ENCODE data around the gene TCF25.

The TCF25 gene

GRCh38 chr16:89949121-89949742 is 75.8 kb downstream of the TCF25 start:
- DNase-seq, result no peak

DNA sequence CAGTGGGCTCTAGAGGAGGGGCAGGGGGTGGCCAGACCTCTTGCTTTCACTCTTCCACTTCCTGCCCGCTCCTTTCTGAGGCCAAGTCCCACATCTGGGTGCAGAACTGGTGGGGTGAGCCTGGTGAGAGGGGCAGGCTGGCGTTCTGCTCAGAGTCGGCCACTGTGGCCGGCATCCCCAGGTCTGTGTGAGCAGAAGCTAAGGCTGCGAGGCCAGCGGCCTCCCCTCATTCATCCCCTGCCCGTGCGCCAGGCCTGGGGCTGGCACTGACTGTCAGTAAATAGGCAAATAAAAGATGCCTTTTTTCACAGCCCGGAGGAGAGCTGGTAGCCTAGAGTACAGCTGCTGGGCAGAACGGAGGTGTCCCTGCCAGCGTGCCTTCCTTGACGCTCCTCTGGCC is 76.4 kb downstream of the TCF25 start:
- no peak for DNase-seq

DNA sequence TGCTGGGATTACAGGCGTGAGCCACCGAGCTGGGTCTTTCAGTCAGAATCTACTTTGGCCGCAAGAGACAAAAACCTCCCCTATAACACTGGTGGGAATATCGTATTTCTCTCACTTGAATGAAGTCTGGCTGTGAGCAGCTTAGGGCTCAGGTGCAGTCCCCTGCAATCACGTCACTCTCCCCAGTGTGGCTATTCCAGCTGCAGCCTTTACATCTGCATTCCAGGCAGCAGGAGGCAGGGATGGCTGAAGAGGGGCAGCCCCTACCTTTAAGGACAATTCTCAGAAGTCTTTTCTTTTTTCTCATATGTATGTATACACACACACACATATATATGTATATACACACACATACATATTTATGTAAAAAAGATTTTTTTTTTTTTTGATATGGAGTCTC is 78.1 kb downstream of the TCF25 start:
- DNase-seq, result no peak

DNA sequence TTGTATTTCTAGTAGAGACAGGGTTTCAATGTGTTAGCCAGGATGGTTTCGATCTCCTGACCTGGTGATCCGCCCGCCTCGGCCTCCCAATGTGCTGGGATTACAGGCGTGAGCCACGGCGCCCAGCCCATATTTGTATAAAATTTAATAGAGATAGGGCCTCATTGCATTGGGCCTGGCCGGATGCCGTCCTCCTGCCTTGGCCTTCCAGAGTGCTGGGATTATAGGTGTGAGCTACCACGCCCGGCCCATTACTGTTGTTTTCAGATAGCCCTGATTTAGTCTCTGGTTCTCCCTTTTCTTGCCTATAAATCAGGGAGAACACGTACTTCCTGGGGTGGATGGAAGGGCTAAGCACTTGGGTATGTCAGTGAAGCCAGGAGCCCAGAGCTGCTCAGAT is 78.7 kb downstream of the TCF25 start:
- DNase-seq, result no peak

GRCh38 chr16:89952551-89952950 is 79.2 kb downstream of the TCF25 start:
- DNase-seq, result no peak

DNA sequence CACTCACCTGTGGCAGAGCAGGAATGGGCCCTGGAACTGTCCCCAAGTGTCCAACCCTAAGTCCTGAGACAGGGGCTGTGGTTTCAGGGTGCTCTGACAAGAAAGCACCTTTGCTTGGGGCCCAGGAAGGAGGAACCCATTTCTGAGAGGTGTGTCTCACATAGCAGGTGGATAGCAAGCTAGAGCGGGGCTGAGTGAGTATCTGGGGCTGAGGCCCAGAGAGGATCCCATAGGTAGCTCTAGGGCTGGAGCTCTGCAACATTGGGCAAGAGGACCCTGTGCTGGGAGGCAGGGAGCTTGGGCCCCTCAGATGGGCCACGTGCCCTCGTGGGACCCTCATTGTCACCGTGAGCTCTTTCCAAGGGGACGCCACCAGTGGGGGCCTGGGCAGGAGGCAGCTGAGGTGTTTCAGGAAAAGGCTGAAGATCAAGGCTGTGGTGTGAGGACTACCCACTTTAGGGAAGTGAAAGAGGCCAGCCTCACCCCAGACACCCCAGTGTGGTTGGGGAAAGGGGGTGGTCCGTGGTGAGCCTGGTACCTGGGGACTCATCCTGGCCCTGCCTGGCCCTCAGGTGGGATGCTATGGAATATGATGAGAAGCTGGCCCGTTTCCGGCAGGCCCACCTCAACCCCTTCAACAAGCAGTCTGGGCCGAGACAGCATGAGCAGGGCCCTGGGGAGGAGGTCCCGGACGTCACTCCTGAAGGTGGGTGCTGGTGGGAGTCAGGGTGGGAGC is 80.4 kb downstream of the TCF25 start:
- DNase-seq, result no peak

DNA sequence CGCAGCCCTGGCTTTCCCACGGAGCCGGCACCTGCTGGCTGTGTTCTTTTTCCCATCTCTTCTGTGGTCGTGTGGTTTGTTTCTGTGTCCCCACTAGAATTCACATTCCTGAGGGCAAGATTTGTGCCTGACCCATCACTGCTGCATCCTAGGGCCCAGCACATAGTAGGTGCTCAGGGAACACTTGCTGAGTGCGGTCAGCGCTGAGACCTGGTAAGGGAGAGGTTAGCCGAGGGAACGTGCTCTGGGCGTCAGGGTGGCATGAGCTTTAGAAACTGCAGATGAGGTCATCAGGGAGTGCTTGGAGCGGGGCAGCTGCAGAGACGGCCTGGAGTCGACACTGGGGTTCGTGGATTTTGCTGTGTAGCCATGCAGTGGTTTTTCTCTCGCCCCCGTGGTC is 81.1 kb downstream of the TCF25 start:
- no peak for DNase-seq

GRCh38 chr16:89955001-89955685 is 81.8 kb downstream of the TCF25 start:
- DNase-seq, result no peak

DNA sequence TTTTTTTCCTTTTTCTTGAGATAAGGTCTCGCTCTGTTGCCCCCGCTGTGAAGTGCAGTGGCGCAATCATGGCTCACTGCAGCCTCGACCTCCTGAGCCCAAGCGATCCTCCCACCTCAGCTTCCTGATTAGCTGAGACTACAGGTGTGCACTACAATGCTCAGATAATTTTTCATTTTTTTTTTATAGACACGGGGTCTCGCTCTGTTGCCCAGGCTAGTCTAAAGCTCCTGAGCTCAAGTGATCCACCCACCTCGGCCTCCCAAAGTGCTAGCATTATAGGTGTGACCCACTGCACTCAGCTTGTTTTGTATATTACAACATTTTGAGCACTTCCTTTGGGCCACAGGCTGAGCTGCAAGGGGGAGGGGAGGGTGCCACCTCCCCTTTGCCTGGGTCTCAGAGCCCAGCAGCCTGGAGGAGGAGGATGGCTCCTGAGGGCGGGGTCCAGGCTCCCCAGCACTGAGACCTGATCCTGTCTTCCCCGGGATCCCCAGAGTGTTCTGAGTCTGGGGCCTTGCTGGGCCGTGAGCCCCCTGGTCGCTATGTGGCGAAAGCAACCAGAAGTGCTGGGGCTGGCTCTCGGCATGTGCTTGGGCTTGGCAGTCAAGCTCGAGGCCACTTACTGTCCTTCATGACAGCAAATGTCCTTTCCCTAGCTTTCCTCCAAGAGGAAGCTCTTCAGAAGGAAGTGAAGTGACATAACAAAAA is 83.3 kb downstream of the TCF25 start:
- DNase-seq, result no peak

DNA sequence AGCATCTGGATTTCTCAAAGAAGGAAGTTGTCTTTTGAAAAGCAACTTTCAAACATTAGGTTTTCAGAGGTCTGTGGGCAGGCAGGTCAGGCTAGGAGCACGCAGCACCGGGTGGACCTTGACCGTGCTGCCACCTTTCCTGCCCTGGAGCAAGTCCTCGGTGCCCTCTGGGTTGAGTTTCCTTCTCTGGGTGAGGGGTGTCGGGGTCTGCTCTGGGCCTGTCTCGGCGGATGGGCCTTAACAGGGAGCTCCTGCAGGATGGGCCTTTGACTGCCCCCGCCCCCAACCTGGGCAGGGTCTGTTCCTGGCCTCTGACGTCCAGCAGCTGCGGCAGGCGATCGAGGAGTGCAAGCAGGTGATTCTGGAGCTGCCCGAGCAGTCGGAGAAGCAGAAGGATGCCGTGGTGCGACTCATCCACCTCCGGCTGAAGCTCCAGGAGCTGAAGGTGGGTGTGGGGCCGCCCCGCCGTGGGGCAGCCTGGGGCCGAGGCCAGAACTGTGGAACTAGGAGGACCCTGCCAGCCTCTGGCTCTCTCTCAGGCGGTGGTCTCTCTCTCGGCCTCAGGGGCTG is 83.9 kb downstream of the TCF25 start:
- no peak for DNase-seq

DNA sequence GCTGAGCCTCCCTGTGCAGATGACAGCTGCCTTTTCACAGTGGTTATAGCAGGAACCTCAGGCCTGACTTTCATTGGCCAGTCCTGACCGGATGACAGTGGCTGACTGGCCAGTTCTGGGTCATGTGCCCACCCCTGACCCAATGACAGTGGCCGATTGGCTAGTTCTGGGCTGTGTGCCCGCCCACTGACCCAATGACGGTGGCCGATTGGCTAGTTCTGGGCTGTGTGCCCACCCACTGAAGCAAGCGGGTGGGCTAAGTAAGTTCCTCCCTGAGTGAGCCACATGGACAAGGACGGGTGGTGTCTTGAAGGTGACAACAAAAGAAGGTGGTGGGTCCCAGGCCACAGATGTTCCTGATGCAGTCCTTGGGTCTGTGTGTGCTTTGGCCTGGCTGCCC is 84.7 kb downstream of the TCF25 start:
- no peak for DNase-seq

DNA sequence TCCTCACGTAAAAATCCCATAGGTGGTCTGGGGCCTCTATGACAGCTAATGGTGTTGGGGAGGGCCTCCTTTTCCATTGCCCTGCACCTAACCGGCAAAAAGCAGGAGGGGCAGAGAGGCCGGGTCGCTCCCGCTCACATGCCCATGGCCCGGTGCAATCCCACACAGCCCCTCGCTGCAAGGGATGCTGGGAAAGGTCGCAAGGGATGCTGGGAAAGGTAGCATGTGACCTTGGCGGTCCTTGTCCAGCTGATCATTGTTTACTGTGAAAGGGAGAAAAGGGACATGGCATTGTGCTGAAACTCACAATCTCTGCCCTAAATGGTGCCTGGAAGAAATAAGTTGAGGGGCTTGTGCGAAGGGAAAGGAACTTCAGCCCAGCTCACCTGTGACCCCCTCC is 85.2 kb downstream of the TCF25 start:
- DNase-seq, result no peak

GRCh38 chr16:89960966-89961365 is 87.6 kb downstream of the TCF25 start:
- DNase-seq, result no peak
